Mesendoderm (in vitro differentiated cells): Measurements from ENCODE around the gene OSTF1.

Experiments
- DNase-seq: peaks from one replicate; pipeline ENCODE4 v3.0.0; 2013
- H2AK5ac ChIP-seq: 2 replicates; pipeline ENCODE4 v1.6.1; 2013; ENCODE audit warnings: low read length, inconsistent platforms
- H2BK120ac ChIP-seq: 2 replicates; pipeline ENCODE4 v1.6.1; 2013; ENCODE audit warnings: low read depth, mild to moderate bottlenecking, low read length, moderate library complexity, mixed read lengths
- H2BK15ac ChIP-seq: replicated peaks from 2 replicates; pipeline ENCODE4 v1.6.1; 2013; ENCODE audit warnings: low read depth, mild to moderate bottlenecking, moderate library complexity
- H2BK5ac ChIP-seq: 2 replicates; pipeline ENCODE4 v1.6.1; 2013; ENCODE audit warnings: low read length, inconsistent platforms
- H3K18ac ChIP-seq: 2 replicates; pipeline ENCODE4 v1.6.1; 2013; ENCODE audit warnings: mild to moderate bottlenecking, low read length, mixed read lengths
- H3K23ac ChIP-seq: one replicate; pipeline ENCODE4 v1.6.1; 2013; ENCODE audit warnings: low read length
- H3K27ac ChIP-seq: 2 replicates; pipeline ENCODE4 v1.5.1; 2013; ENCODE audit warnings: low read depth, mild to moderate bottlenecking, inconsistent platforms, low read length, moderate library complexity
- H3K27me3 ChIP-seq: 2 replicates; pipeline ENCODE4 v1.6.1; 2013; ENCODE audit warnings: low read length, control low read depth, mild to moderate bottlenecking, inconsistent platforms; ENCODE audit not compliant: insufficient read depth, poor library complexity
- H3K36me3 ChIP-seq: 2 replicates; pipeline ENCODE4 v1.6.1; 2013; ENCODE audit warnings: low read length, inconsistent platforms; ENCODE audit not compliant: control insufficient read depth, insufficient read depth
- H3K4ac ChIP-seq: one replicate; pipeline ENCODE4 v1.6.1; 2013; ENCODE audit warnings: low read depth, mild to moderate bottlenecking, low read length, moderate library complexity
- H3K4me1 ChIP-seq: 2 replicates; pipeline ENCODE4 v1.6.1; 2013; ENCODE audit warnings: low read depth, low read length, inconsistent platforms; ENCODE audit not compliant: control insufficient read depth
- H3K4me2 ChIP-seq: 2 replicates; pipeline ENCODE4 v1.6.1; 2013; ENCODE audit warnings: low read length
- H3K4me3 ChIP-seq: 2 replicates; pipeline ENCODE4 v1.5.1; 2013; ENCODE audit warnings: mild to moderate bottlenecking, low read length
- H3K56ac ChIP-seq: one replicate; pipeline ENCODE4 v1.6.1; 2013; ENCODE audit warnings: low read length
- H3K79me1 ChIP-seq: 2 replicates; pipeline ENCODE4 v1.6.1; 2013; ENCODE audit warnings: low read length, inconsistent platforms
- H3K79me2 ChIP-seq: 2 replicates; pipeline ENCODE4 v1.6.1; 2013; ENCODE audit warnings: mild to moderate bottlenecking, low read length; ENCODE audit not compliant: control insufficient read depth, insufficient read depth
- H3K9ac ChIP-seq: 2 replicates; pipeline ENCODE4 v1.6.1; 2013; ENCODE audit warnings: low read length, inconsistent platforms
- H4K5ac ChIP-seq: one replicate; pipeline ENCODE4 v1.6.1; 2013; ENCODE audit warnings: low read length
- H4K8ac ChIP-seq: one replicate; pipeline ENCODE4 v1.6.1; 2013; ENCODE audit warnings: low read depth, mild to moderate bottlenecking, control low read depth, low read length, moderate library complexity
- WGBS: extraction: QIAGEN DNeasy Blood & Tissue Kit; methylation state at CpG from one replicate; pipeline ENCODE4 v1.1.7; 2013; ENCODE audit warnings: low lambda C conversion rate, missing lambda C conversion rate; ENCODE audit not compliant: insufficient coverage; ENCODE audit errors: extremely low coverage; 5-methylcytosine and 5-hydroxymethylcytosine counted together

Gene OSTF1

GRCh38 chr9:75081632-75082031, 6.7 kb upstream of the OSTF1 start:
- H2BK15ac ChIP-seq, result no peak overlapping the region
- no peaks in the 10 kb centered on the region for H3K79me1 ChIP-seq
- H4K8ac ChIP-seq, result peak overlapping the region; percentile 39
- H3K23ac ChIP-seq, result no peak overlapping the region
- no peak overlapping the region for H3K9ac ChIP-seq
- no peak overlapping the region for H2BK120ac ChIP-seq
- no peak overlapping the region for H4K5ac ChIP-seq
- H3K4me2 ChIP-seq, result no peak overlapping the region
- no peak overlapping the region for H2BK5ac ChIP-seq
- no peaks in the 10 kb centered on the region for H3K36me3 ChIP-seq
- H3K18ac ChIP-seq, result no peak overlapping the region
- H3K56ac ChIP-seq, result no peak overlapping the region
- no peaks in the 10 kb centered on the region for H3K27me3 ChIP-seq
- no peak overlapping the region for H3K4me3 ChIP-seq
- DNase-seq, result no peak
- H3K4me1 ChIP-seq, result peaks cover 11% of the 10 kb centered on the region
- no peak overlapping the region for H3K4ac ChIP-seq
- no CpG with 5 or more reads among the region's 2 CpGs for WGBS
- H2AK5ac ChIP-seq, result no peak overlapping the region
- no peaks in the 10 kb centered on the region for H3K79me2 ChIP-seq
- no peak overlapping the region for H3K27ac ChIP-seq

- Histone ChIP-seq H3K4me3 (no peak overlapping the region), H3K4ac (no peak overlapping the region), H3K79me1 (no peaks in the 10 kb centered on the region), H3K36me3 (no peaks in the 10 kb centered on the region), H4K5ac (no peak overlapping the region), H3K27ac (peak overlapping the region; percentile 82), H2BK5ac (peak overlapping the region; percentile 82), H3K4me2 (no peak overlapping the region), H3K18ac (peak overlapping the region; percentile 21), H2BK15ac (no peak overlapping the region), H3K27me3 (no peaks in the 10 kb centered on the region), H2AK5ac (no peak overlapping the region), H3K9ac (no peak overlapping the region), H3K4me1 (peaks cover 11% of the 10 kb centered on the region), H4K8ac (no peak overlapping the region), H3K56ac (peak overlapping the region; percentile 71), H3K23ac (no peak overlapping the region), H2BK120ac (peak overlapping the region; percentile 68), H3K79me2 (no peaks in the 10 kb centered on the region)
- WGBS, result no CpG with 5 or more reads among the region's 12 CpGs
- DNase-seq, result peak; percentile 94
Measured at GRCh38 chr9:75083188-75083970, 4.9 kb upstream of the OSTF1 start.

- WGBS, result no CpG with 5 or more reads among the region's 5 CpGs
- peaks cover 11% of the 10 kb centered on the region for H3K4me1 ChIP-seq
- no peak overlapping the region for H3K23ac ChIP-seq
- no peak overlapping the region for H3K4me3 ChIP-seq
- no peak overlapping the region for H3K4ac ChIP-seq
- H3K4me2 ChIP-seq, result no peak overlapping the region
- H3K79me2 ChIP-seq, result no peaks in the 10 kb centered on the region
- no peak overlapping the region for H2AK5ac ChIP-seq
- H3K9ac ChIP-seq, result no peak overlapping the region
- H2BK120ac ChIP-seq, result no peak overlapping the region
- DNase-seq, result peak; percentile 85
- H3K18ac ChIP-seq, result no peak overlapping the region
- no peak overlapping the region for H2BK15ac ChIP-seq
- no peak overlapping the region for H4K5ac ChIP-seq
- H3K36me3 ChIP-seq, result no peaks in the 10 kb centered on the region
- peak overlapping the region; percentile 79 for H3K56ac ChIP-seq
- H3K27me3 ChIP-seq, result no peaks in the 10 kb centered on the region
- H3K27ac ChIP-seq, result peak overlapping the region; percentile 82
- H4K8ac ChIP-seq, result no peak overlapping the region
- H3K79me1 ChIP-seq, result no peaks in the 10 kb centered on the region
- peak overlapping the region; percentile 82 for H2BK5ac ChIP-seq
Measured at GRCh38 chr9:75084081-75084672, 4.1 kb upstream of the OSTF1 start.

GRCh38 chr9:75085640-75086039, 2.7 kb upstream of the OSTF1 start:
- Histone ChIP-seq H3K79me1 (peaks cover 3% of the 10 kb centered on the region), H3K79me2 (peaks cover 7% of the 10 kb centered on the region), H2AK5ac (no peak overlapping the region), H3K4me1 (peaks cover 11% of the 10 kb centered on the region), H3K4me3 (no peak overlapping the region), H3K4me2 (no peak overlapping the region), H3K56ac (peak overlapping the region; percentile 65), H3K27me3 (no peaks in the 10 kb centered on the region), H4K8ac (no peak overlapping the region), H3K9ac (peak overlapping the region; percentile 40), H3K4ac (peak overlapping the region; percentile 83), H3K18ac (no peak overlapping the region), H3K23ac (no peak overlapping the region), H2BK5ac (peak overlapping the region; percentile 12), H3K27ac (no peak overlapping the region), H2BK120ac (no peak overlapping the region), H3K36me3 (no peaks in the 10 kb centered on the region), H4K5ac (no peak overlapping the region), H2BK15ac (no peak overlapping the region)
- WGBS, result no CpG with 5 or more reads among the region's 1 CpG
- no peak for DNase-seq

- H3K27me3 ChIP-seq, result no peaks in the 10 kb centered on the region
- H2BK15ac ChIP-seq, result no peak overlapping the region
- H3K27ac ChIP-seq, result peak overlapping the region; percentile 92
- H3K9ac ChIP-seq, result peak overlapping the region; percentile 95
- H2BK120ac ChIP-seq, result no peak overlapping the region
- peaks cover 5% of the 10 kb centered on the region for H3K79me1 ChIP-seq
- H3K4me3 ChIP-seq, result peak overlapping the region; percentile 84
- peak overlapping the region; percentile 74 for H3K4ac ChIP-seq
- H2AK5ac ChIP-seq, result no peak overlapping the region
- peaks cover 11% of the 10 kb centered on the region for H3K4me1 ChIP-seq
- H3K56ac ChIP-seq, result peak overlapping the region; percentile 95
- DNase-seq, result no peak
- no peak overlapping the region for H4K8ac ChIP-seq
- H3K18ac ChIP-seq, result peak overlapping the region; percentile 46
- H2BK5ac ChIP-seq, result peak overlapping the region; percentile 17
- H3K23ac ChIP-seq, result no peak overlapping the region
- no peak overlapping the region for H4K5ac ChIP-seq
- H3K4me2 ChIP-seq, result peak overlapping the region; percentile 33
- WGBS, result no CpG with 5 or more reads among the region's 16 CpGs
- H3K36me3 ChIP-seq, result no peaks in the 10 kb centered on the region
- H3K79me2 ChIP-seq, result peaks cover 7% of the 10 kb centered on the region
Measured at GRCh38 chr9:75086541-75087288, 1.6 kb upstream of the OSTF1 start.
